ENCODE data around the gene PLD4.

PLD4 gene

GRCh38 chr14:104957146-104958113 lies 32.8 kb downstream of the PLD4 start:
- DNase-seq, result no peak

GRCh38 chr14:104964546-104964945 lies 39.9 kb downstream of the PLD4 start:
- DNase-seq, result no peak

- no peak for DNase-seq
These were observed 41.0 kb downstream of the PLD4 start for GRCh38 chr14:104965561-104966231.

GRCh38 chr14:104966261-104966865 lies 41.7 kb downstream of the PLD4 start:
- DNase-seq, result no peak

- DNase-seq, result no peak
These were observed 42.3 kb downstream of the PLD4 start for GRCh38 chr14:104966981-104967385.

GRCh38 chr14:104967386-104968152 lies 42.9 kb downstream of the PLD4 start:
- DNase-seq, result no peak

- no peak for DNase-seq
These were observed 43.5 kb downstream of the PLD4 start for GRCh38 chr14:104968153-104968527.

- no peak for DNase-seq
These were observed 44.1 kb downstream of the PLD4 start for GRCh38 chr14:104968541-104969401.

- DNase-seq, result no peak
These were observed 45.1 kb downstream of the PLD4 start for GRCh38 chr14:104969741-104970230.

GRCh38 chr14:104970231-104971068 lies 45.8 kb downstream of the PLD4 start:
- DNase-seq, result no peak

GRCh38 chr14:104971447-104972240 lies 47.0 kb downstream of the PLD4 start:
- no peak for DNase-seq

GRCh38 chr14:104972301-104973134 lies 47.8 kb downstream of the PLD4 start:
- no peak for DNase-seq

- DNase-seq, result no peak
These were observed 48.4 kb downstream of the PLD4 start for GRCh38 chr14:104973135-104973384.

- DNase-seq, result no peak
These were observed 48.9 kb downstream of the PLD4 start for GRCh38 chr14:104973385-104974145.

GRCh38 chr14:104974146-104974541 lies 49.5 kb downstream of the PLD4 start:
- no peak for DNase-seq

- DNase-seq, result no peak
These were observed 50.1 kb downstream of the PLD4 start for GRCh38 chr14:104974665-104975390.

- DNase-seq, result no peak
These were observed 51.0 kb downstream of the PLD4 start for GRCh38 chr14:104975481-104976197.
